Measurements from ENCODE around the gene LPCAT2.

GRCh38 chr16:55506083-55506482 lies 2.8 kb upstream of the LPCAT2 start:
- no peak for TF ChIP-seq CTCF (IDR thresholded peaks at IDR 0.05)
- TF ChIP-seq POLR2A (IDR thresholded peaks at IDR 0.05): no peak

All from Peyer's patch (tissue), 4 donors.